ENCODE data around the gene COMMD3.

COMMD3 gene

DNA sequence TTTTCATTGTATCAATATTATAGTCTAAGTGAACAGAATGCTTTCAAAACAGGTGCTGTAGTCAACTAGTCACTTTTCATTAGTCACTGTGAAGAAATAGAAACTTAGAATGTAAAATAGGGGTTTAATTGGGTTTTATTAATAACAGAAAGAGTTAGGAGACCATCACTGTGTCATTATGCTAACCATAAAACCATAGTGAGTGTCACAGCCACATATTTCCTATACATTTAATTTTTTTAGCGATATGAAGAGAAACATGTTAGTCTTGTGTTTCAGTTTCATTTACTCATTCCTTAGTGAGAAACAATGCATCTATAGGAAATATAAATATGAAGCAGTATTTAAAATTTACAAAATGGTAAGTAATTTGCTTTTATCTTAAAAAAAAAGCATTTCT, 51.3 kb downstream of the COMMD3 start:
- DNase-seq: peak in 1 of 5 experiments; percentile 48

DNA sequence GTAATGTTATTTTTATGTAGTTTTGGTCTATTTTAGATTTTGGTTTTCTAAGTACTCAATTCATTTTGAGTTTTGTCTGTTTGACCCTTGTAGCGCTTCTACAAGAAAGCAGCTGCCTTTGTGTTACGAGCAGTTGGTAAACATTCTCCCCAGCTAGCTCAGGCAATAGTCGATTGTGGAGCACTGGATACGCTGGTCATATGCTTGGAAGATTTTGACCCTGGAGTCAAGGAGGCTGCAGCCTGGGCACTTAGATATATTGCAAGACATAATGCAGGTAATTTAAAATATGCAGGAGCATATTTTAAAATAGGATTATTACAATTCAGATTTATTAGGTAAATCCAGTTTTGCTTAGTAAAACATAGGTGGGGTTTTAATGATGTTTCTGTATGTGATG, 52.2 kb downstream of the COMMD3 start:
- DNase-seq: no peak

DNA sequence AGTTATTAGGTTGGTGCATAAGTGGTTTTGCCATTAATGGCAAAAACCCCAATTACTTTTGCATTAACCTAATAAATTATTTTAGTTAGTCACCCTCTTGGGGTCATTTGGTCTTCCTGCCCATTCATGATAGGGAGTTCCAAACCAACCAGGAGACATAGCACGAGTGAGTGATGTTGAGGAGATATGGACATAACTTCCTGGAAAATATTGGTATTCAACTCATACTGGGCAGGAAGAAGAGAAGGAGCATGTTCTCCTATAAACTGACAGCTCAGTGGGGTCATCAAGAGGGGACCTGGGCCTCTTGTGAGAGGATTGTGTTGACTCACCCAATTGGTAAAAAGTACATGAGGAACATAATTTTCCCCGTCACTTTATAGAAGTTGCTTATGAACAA, 52.8 kb downstream of the COMMD3 start:
- no peak for DNase-seq

DNA sequence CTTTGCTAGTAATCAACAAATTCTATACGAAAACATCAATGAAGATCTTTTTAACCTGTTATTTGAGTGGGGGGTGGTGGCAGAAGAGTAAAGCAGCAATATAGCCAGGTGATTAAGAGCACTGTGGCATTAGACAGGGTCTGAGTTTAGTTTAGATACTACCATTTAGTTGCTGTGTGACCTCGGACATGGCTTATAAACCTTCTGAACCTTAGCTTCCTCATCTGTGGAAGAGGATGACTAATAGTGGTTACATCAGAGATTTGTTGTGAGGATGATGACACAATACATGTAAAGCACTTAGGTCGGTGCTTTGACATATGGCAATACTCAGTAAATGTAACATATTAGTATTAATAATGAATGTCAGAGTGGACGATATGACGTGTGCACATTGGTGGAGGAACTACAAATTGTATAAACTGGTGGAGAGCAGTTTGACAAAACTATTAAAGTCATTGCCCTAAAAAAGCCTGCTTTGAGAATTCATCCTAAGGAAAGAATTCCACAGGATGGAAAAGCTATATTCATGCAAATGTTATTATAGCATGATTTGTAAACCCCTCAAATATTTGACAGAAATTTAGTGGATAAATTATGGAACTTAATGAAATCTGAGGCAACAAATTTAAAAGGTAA, 53.4 kb downstream of the COMMD3 start:
- DNase-seq: no peak
